Lung (tissue), 12 donors: ENCODE measurements around the gene FARP1. TPM values are rescaled to one million over a fixed set of nuclear protein-coding genes. Genes with fewer than 3 reads are reported as not detected.

ENCODE experiments used
- ATAC-seq: fragments of 200-7000 bp; cut with Tn5 transposase; one replicate; pipeline ENCODE4 v1.9.1; 2020; ENCODE audit warnings: moderate number of reproducible peaks; ENCODE audit not compliant: insufficient read depth, low FRiP score
- DNase-seq, 3 donors: peaks; one replicate each; pipeline ENCODE4 v3.0.0-alpha.2; 2013 to 2017
- H3K27ac ChIP-seq, 2 donors: one replicate each; pipeline ENCODE4 v1.5.1; 2013; ENCODE audit warnings: mild to moderate bottlenecking in 2 of 2, moderate library complexity in 2 of 2, control low read depth in 1 of 2, inconsistent platforms in 1 of 2, low read depth in 1 of 2, low read length in 1 of 2
- H3K27me3 ChIP-seq, 3 donors: one replicate each; pipeline ENCODE4 v1.5.1; 2013; ENCODE audit warnings: low read length in 2 of 3; ENCODE audit not compliant: control insufficient read depth in 3 of 3, insufficient read depth in 3 of 3
- H3K36me3 ChIP-seq, 4 donors: one replicate each; pipeline ENCODE4 v1.5.1; 2013; ENCODE audit warnings: low read length in 4 of 4, mild to moderate bottlenecking in 1 of 4, moderate library complexity in 1 of 4; ENCODE audit not compliant: control insufficient read depth in 4 of 4, insufficient read depth in 4 of 4
- H3K4me1 ChIP-seq, 5 donors: one replicate each; pipeline ENCODE4 v1.5.1; 2013; ENCODE audit warnings: low read length in 5 of 5, mild to moderate bottlenecking in 2 of 5, moderate library complexity in 1 of 5; ENCODE audit not compliant: control insufficient read depth in 5 of 5, insufficient read depth in 5 of 5
- H3K4me3 ChIP-seq: one replicate; pipeline ENCODE4 v1.5.1; 2013; ENCODE audit warnings: mild to moderate bottlenecking, control low read depth, moderate library complexity
- H3K9ac ChIP-seq, 2 donors: one replicate each; pipeline ENCODE4 v1.5.1; 2013; ENCODE audit warnings: low read length in 2 of 2, control low read depth in 1 of 2; ENCODE audit not compliant: insufficient read depth in 1 of 2
- H3K9me3 ChIP-seq, 4 donors: one replicate each; pipeline ENCODE4 v1.5.1; 2013; ENCODE audit warnings: low read length in 3 of 4, mild to moderate bottlenecking in 1 of 4, moderate library complexity in 1 of 4; ENCODE audit not compliant: control insufficient read depth in 4 of 4, insufficient read depth in 3 of 4
- CTCF ChIP-seq: IDR thresholded peaks from 2 replicates; pipeline ENCODE4 v1.5.1; 2012; ENCODE audit warnings: mild to moderate bottlenecking; ENCODE audit errors: control extremely low read depth, extremely low read depth
- WGBS, 2 donors: extraction: QIAGEN DNeasy Blood & Tissue Kit; methylation state at CpG; one replicate each; pipeline ENCODE4 v1.1.7; 2013; 5-methylcytosine and 5-hydroxymethylcytosine counted together
- polyA plus RNA-seq, 2 donors: library from polyadenylated mRNA; stranded (reverse); fragments of 200-250 nt; gene quantifications; one replicate each; pipeline ENCODE4 v1.2.1, GENCODE V29; 2013
- total RNA-seq, 2 donors: library from RNA; depleted of rRNA in 1 of 2; stranded (reverse); fragments of >200 nt in 1 of 2; gene quantifications; one replicate each; pipeline ENCODE4 v1.2.1, GENCODE V29; 2014 to 2021
- donor health status: control.
- donor health status: control.
- donor health status: Bipolar disorder and iron deficiency.
- donor health status: healthy.
- donor health status: DM: yes; HTN: yes; CAD: no.

The FARP1 gene
- total and polyA plus RNA-seq, 4 donors = 20.8 to 102 (median 54.4) TPM

- WGBS, 2 donors = 81 to 82% methylated on average over 11 of the region's 11 CpGs
- TF ChIP-seq CTCF = no peak
- no peak overlapping the region for H3K27ac ChIP-seq
- DNase-seq (no peak), ATAC-seq (no peak)
- H3K9me3 ChIP-seq = no peaks in the 10 kb centered on the region
- peaks cover 3 to 53% (median 21%) of the 10 kb centered on the region in 4 donors for H3K36me3 ChIP-seq
- no peak overlapping the region for H3K4me3 ChIP-seq
- no peak overlapping the region for H3K9ac ChIP-seq
- no peaks in the 10 kb centered on the region for H3K27me3 ChIP-seq
- peaks cover 0 to 4% (median 0%) of the 10 kb centered on the region in 5 donors for H3K4me1 ChIP-seq
Observed at GRCh38 chr13:98443329-98443728, 300.4 kb downstream of the FARP1 start.

GRCh38 chr13:98443800-98444325 is 301.0 kb downstream of the FARP1 start:
- WGBS, 2 donors = 90 to 91% methylated on average over 19 to 21 of the region's 21 CpGs
- peaks cover 0 to 4% (median 0%) of the 10 kb centered on the region in 5 donors for H3K4me1 ChIP-seq
- no peak for TF ChIP-seq CTCF
- DNase-seq = no peak
- H3K4me3 ChIP-seq = no peak overlapping the region
- no peak for ATAC-seq
- no peak overlapping the region for H3K9ac ChIP-seq
- H3K27ac ChIP-seq = no peak overlapping the region
- H3K9me3 ChIP-seq = no peaks in the 10 kb centered on the region
- peaks cover 3 to 49% (median 24%) of the 10 kb centered on the region in 4 donors for H3K36me3 ChIP-seq
- H3K27me3 ChIP-seq = no peaks in the 10 kb centered on the region

GRCh38 chr13:98444381-98444780 is 301.5 kb downstream of the FARP1 start:
- Histone ChIP-seq H3K9me3 (no peaks in the 10 kb centered on the region), H3K36me3 (peaks cover 3 to 46% (median 26%) of the 10 kb centered on the region in 4 donors), H3K4me3 (no peak overlapping the region), H3K27me3 (no peaks in the 10 kb centered on the region), H3K27ac (no peak overlapping the region), H3K4me1 (peaks cover 0 to 4% (median 0%) of the 10 kb centered on the region in 5 donors), H3K9ac (no peak overlapping the region)
- WGBS, 2 donors = 94 to 95% methylated on average over 15 to 16 of the region's 16 CpGs
- DNase-seq (no peak), ATAC-seq (no peak)
- no peak for TF ChIP-seq CTCF
